H54 (cell line): ENCODE data around the gene S1PR4.
"Not testable (repeated sequence)": the region's sequence is repeated elsewhere in the genome, so short reads cannot be mapped to it uniquely, and the experiment has no call there.

ENCODE experiments used
- DNase-seq: peaks from one replicate; pipeline ENCODE4 v3.0.0; 2011; ENCODE audit warnings: low spot score, mixed read lengths; ENCODE audit not compliant: insufficient read length
- FAIRE-seq: peaks from 3 replicates; lab custom pipeline; 2011; peaks lifted over from hg19 to GRCh38; lab: Jason Lieb, UNC
- POLR2A ChIP-seq: IDR thresholded peaks from 2 replicates; pipeline ENCODE4 v1.6.1; 2011; ENCODE audit warnings: low read depth, mild to moderate bottlenecking, low read length

S1PR4 gene

GRCh38 chr19:3190921-3191805, 12.6 kb downstream of the S1PR4 start:
- TF ChIP-seq POLR2A = no peak
- no peak for DNase-seq
- FAIRE-seq = no peak

GRCh38 chr19:3191806-3192104, 13.2 kb downstream of the S1PR4 start:
- not testable (repeated sequence) for FAIRE-seq, DNase-seq

GRCh38 chr19:3192228-3192635, 13.7 kb downstream of the S1PR4 start:
- FAIRE-seq (no peak), DNase-seq (no peak)
- no peak for TF ChIP-seq POLR2A

GRCh38 chr19:3192684-3193083, 14.1 kb downstream of the S1PR4 start:
- no peak for FAIRE-seq
- no peak for DNase-seq

GRCh38 chr19:3193256-3194105, 14.9 kb downstream of the S1PR4 start:
- no peak for TF ChIP-seq POLR2A
- no peak for FAIRE-seq
- no peak for DNase-seq

More at GRCh38 chr19:3192684-3193083, 14.1 kb downstream of the S1PR4 start:
- no peak for TF ChIP-seq POLR2A

- FAIRE-seq = no peak
Observed at GRCh38 chr19:3194106-3195087, 15.8 kb downstream of the S1PR4 start.

GRCh38 chr19:3196064-3196932, 17.7 kb downstream of the S1PR4 start:
- no peak for DNase-seq
- no peak for FAIRE-seq

More at GRCh38 chr19:3194106-3195087, 15.8 kb downstream of the S1PR4 start:
- TF ChIP-seq POLR2A = no peak
- DNase-seq = no peak

GRCh38 chr19:3196933-3197205, 18.3 kb downstream of the S1PR4 start:
- FAIRE-seq = no peak
- DNase-seq = no peak
- TF ChIP-seq POLR2A = no peak

More at GRCh38 chr19:3196064-3196932, 17.7 kb downstream of the S1PR4 start:
- TF ChIP-seq POLR2A = no peak

- no peak for FAIRE-seq
- no peak for DNase-seq
- no peak for TF ChIP-seq POLR2A
Observed at GRCh38 chr19:3198901-3199700, 20.5 kb downstream of the S1PR4 start.

- TF ChIP-seq POLR2A = no peak
- DNase-seq = no peak
- no peak for FAIRE-seq
Observed at GRCh38 chr19:3201072-3201700, 22.6 kb downstream of the S1PR4 start.

- DNase-seq (no peak), FAIRE-seq (no peak)
- no peak for TF ChIP-seq POLR2A
Observed at GRCh38 chr19:3201911-3202310, 23.3 kb downstream of the S1PR4 start.
